Measurements from ENCODE around the gene GFPT2.

The GFPT2 gene

DNA sequence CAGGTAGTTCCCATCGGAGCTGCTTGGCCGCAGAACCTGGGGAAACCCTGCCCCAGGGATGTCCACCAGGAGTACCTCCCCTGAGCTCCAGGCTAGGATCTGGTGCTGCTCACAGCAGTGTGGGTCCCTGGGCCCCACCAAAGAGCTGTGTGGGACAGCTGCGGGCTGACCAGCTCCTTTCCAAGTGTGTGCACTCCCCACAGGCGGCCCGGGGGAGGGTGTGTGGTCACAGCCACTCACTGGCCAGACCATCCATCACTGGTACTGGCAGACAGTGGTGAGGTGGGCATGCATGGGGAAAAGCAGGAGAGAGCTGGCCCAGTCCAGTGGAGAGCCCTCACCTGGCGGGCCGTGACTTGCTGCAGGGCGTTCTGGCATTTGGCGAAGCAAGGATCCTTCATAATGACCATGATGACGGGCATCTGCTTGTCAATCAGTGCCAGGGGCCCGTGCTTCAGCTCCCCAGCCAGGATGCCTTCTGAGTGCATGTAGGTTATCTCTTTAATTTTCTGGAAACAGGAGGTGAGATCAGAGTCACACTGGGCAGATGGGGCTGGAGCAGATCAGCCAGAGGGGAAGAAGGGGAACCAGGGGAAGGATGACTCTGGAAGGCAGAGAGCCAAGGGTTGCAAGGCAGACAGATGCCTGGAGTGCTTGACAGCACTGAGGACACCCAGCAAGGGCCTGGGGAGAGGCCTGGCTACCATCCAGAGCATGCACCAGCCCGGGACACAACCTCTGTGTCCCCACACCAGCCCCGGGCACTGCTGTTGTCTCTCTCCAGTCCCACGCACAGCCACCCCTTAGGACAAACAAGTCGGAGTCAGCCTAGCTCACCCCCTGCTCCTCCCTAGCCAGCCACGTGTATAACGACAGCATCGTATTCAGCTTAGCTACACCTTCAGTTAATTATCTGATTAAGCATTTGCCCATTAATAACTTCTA is 48.4 kb downstream of the GFPT2 start:
- TF ChIP-seq, protein P1, sequence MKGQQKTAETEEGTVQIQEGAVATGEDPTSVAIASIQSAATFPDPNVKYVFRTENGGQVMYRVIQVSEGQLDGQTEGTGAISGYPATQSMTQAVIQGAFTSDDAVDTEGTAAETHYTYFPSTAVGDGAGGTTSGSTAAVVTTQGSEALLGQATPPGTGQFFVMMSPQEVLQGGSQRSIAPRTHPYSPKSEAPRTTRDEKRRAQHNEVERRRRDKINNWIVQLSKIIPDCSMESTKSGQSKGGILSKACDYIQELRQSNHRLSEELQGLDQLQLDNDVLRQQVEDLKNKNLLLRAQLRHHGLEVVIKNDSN (IDR thresholded peaks at IDR 0.05), result no peak
- TF ChIP-seq FOXM1 (IDR thresholded peaks at IDR 0.05; ENCODE audit: borderline replicate concordance, low read depth) (no peak), RAD21 (IDR thresholded peaks at IDR 0.05; ENCODE audit: low read depth) (no peak), CEBPB (IDR thresholded peaks at IDR 0.05) (no peak), TEAD4 (IDR thresholded peaks at IDR 0.05) (no peak), EGR1 (IDR thresholded peaks at IDR 0.05) (no peak), CREB1 (IDR thresholded peaks at IDR 0.05; ENCODE audit: low read depth) (no peak), TAF1 (IDR thresholded peaks at IDR 0.05; ENCODE audit: low read depth) (no peak), ZBTB7A (IDR thresholded peaks at IDR 0.05; ENCODE audit: low read depth) (no peak), NFIC (IDR thresholded peaks at IDR 0.05) (no peak), YY1 (IDR thresholded peaks at IDR 0.05; ENCODE audit: low read depth) (no peak), EP300 (IDR thresholded peaks at IDR 0.05; ENCODE audit: borderline replicate concordance) (no peak), TCF12 (IDR thresholded peaks at IDR 0.05; ENCODE audit: low read depth) (no peak)
- TF ChIP-seq, protein P2, sequence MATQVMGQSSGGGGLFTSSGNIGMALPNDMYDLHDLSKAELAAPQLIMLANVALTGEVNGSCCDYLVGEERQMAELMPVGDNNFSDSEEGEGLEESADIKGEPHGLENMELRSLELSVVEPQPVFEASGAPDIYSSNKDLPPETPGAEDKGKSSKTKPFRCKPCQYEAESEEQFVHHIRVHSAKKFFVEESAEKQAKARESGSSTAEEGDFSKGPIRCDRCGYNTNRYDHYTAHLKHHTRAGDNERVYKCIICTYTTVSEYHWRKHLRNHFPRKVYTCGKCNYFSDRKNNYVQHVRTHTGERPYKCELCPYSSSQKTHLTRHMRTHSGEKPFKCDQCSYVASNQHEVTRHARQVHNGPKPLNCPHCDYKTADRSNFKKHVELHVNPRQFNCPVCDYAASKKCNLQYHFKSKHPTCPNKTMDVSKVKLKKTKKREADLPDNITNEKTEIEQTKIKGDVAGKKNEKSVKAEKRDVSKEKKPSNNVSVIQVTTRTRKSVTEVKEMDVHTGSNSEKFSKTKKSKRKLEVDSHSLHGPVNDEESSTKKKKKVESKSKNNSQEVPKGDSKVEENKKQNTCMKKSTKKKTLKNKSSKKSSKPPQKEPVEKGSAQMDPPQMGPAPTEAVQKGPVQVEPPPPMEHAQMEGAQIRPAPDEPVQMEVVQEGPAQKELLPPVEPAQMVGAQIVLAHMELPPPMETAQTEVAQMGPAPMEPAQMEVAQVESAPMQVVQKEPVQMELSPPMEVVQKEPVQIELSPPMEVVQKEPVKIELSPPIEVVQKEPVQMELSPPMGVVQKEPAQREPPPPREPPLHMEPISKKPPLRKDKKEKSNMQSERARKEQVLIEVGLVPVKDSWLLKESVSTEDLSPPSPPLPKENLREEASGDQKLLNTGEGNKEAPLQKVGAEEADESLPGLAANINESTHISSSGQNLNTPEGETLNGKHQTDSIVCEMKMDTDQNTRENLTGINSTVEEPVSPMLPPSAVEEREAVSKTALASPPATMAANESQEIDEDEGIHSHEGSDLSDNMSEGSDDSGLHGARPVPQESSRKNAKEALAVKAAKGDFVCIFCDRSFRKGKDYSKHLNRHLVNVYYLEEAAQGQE (IDR thresholded peaks at IDR 0.05; ENCODE audit: low read depth), result no peak
- TF ChIP-seq, protein P3, sequence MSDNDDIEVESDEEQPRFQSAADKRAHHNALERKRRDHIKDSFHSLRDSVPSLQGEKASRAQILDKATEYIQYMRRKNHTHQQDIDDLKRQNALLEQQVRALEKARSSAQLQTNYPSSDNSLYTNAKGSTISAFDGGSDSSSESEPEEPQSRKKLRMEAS (IDR thresholded peaks at IDR 0.05), result no peak

DNA sequence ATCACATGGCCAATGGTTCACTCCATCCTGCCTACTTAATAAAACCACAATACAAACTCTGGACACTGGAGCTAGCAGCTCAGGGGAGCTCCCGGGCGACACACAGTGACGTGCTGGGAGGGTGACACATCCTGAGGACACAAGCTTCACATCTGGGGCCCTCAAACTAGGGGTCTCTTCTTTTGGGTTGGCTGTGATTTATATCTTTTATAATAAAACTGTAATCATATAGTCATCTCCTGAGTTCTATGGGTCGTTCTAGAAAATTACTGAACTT is 49.2 kb downstream of the GFPT2 start:
- TF ChIP-seq ZBTB7A (IDR thresholded peaks at IDR 0.05; ENCODE audit: low read depth) (no peak), TCF12 (IDR thresholded peaks at IDR 0.05; ENCODE audit: low read depth) (no peak), NFIC (IDR thresholded peaks at IDR 0.05) (no peak), YY1 (IDR thresholded peaks at IDR 0.05; ENCODE audit: low read depth) (no peak), EP300 (IDR thresholded peaks at IDR 0.05; ENCODE audit: borderline replicate concordance) (no peak), CREB1 (IDR thresholded peaks at IDR 0.05; ENCODE audit: low read depth) (no peak), RAD21 (IDR thresholded peaks at IDR 0.05; ENCODE audit: low read depth) (no peak), CEBPB (IDR thresholded peaks at IDR 0.05) (no peak), FOXM1 (IDR thresholded peaks at IDR 0.05; ENCODE audit: borderline replicate concordance, low read depth) (no peak), TEAD4 (IDR thresholded peaks at IDR 0.05) (no peak), EGR1 (IDR thresholded peaks at IDR 0.05) (no peak), TAF1 (IDR thresholded peaks at IDR 0.05; ENCODE audit: low read depth) (no peak)
- TF ChIP-seq, protein P1 (IDR thresholded peaks at IDR 0.05), result no peak
- TF ChIP-seq, protein P3 (IDR thresholded peaks at IDR 0.05), result no peak
- TF ChIP-seq, protein P2 (IDR thresholded peaks at IDR 0.05; ENCODE audit: low read depth), result no peak

GRCh38 chr5:180303226-180304015 is 49.7 kb downstream of the GFPT2 start:
- TF ChIP-seq TEAD4 (IDR thresholded peaks at IDR 0.05) (no peak), EGR1 (IDR thresholded peaks at IDR 0.05) (no peak), TCF12 (IDR thresholded peaks at IDR 0.05; ENCODE audit: low read depth) (no peak), RAD21 (IDR thresholded peaks at IDR 0.05; ENCODE audit: low read depth) (no peak), EP300 (IDR thresholded peaks at IDR 0.05; ENCODE audit: borderline replicate concordance) (no peak)
- TF ChIP-seq, protein P1 (IDR thresholded peaks at IDR 0.05), result no peak

DNA sequence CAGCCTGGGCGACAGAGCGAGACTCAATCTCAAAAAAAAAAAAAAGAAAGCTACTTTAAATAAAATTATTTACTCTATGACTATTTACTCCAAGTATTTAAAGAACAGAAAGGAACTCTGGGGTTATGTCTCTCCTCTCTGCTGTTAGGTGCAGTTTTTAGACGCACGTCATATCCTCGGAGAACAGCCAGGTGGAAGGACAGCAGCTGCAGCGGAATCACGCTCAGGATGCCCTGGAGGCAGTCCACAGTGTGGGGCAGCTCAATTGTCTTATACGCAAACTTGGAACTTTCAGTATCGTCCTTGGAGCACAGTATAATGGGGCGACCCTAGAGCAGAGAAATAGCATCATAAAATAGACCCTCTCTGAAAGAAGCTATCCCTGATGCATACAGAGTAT is 50.9 kb downstream of the GFPT2 start:
- TF ChIP-seq ZBTB7A (IDR thresholded peaks at IDR 0.05; ENCODE audit: low read depth), result no peak
- TF ChIP-seq NFIC (IDR thresholded peaks at IDR 0.05), result no peak
- no peak for TF ChIP-seq YY1 (IDR thresholded peaks at IDR 0.05; ENCODE audit: low read depth)

DNA sequence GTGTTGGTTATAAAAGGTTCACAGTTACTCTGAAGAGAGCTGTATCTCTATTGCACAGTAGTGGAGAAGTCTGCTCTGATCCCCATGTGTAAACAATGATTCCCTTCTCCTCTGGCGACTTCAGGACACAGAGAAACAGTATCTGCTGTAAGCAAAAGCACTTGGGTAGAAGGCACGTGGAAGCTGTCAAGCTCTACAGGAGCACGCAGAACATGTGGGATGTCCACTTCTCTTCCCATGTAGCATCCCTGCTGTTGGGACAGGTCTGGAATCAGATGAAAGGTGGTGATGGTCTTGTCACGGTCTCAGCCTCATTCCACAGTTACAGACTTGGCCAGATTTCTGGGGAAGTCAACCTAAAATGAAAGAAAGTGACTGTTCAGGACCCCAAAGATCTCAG is 51.9 kb downstream of the GFPT2 start:
- TF ChIP-seq, protein P1 (IDR thresholded peaks at IDR 0.05), result no peak
- TF ChIP-seq FOXM1 (IDR thresholded peaks at IDR 0.05; ENCODE audit: borderline replicate concordance, low read depth) (no peak), EGR1 (IDR thresholded peaks at IDR 0.05) (no peak), TAF1 (IDR thresholded peaks at IDR 0.05; ENCODE audit: low read depth) (no peak), NFIC (IDR thresholded peaks at IDR 0.05) (no peak), CREB1 (IDR thresholded peaks at IDR 0.05; ENCODE audit: low read depth) (no peak), CEBPB (IDR thresholded peaks at IDR 0.05) (no peak), TCF12 (IDR thresholded peaks at IDR 0.05; ENCODE audit: low read depth) (no peak), ZBTB7A (IDR thresholded peaks at IDR 0.05; ENCODE audit: low read depth) (no peak), EP300 (IDR thresholded peaks at IDR 0.05; ENCODE audit: borderline replicate concordance) (no peak), YY1 (IDR thresholded peaks at IDR 0.05; ENCODE audit: low read depth) (no peak), RAD21 (IDR thresholded peaks at IDR 0.05; ENCODE audit: low read depth) (no peak), TEAD4 (IDR thresholded peaks at IDR 0.05) (no peak)
- TF ChIP-seq, protein P2 (IDR thresholded peaks at IDR 0.05; ENCODE audit: low read depth), result no peak
- TF ChIP-seq, protein P3 (IDR thresholded peaks at IDR 0.05), result no peak
